Fibroblast of peridontal ligament (primary cell): ENCODE results near the gene GSTP1.

Source experiments
- DNase-seq: peaks from one replicate; pipeline ENCODE4 v3.0.0-alpha.2; 2010; ENCODE audit errors: extremely low read depth

The GSTP1 gene

DNA sequence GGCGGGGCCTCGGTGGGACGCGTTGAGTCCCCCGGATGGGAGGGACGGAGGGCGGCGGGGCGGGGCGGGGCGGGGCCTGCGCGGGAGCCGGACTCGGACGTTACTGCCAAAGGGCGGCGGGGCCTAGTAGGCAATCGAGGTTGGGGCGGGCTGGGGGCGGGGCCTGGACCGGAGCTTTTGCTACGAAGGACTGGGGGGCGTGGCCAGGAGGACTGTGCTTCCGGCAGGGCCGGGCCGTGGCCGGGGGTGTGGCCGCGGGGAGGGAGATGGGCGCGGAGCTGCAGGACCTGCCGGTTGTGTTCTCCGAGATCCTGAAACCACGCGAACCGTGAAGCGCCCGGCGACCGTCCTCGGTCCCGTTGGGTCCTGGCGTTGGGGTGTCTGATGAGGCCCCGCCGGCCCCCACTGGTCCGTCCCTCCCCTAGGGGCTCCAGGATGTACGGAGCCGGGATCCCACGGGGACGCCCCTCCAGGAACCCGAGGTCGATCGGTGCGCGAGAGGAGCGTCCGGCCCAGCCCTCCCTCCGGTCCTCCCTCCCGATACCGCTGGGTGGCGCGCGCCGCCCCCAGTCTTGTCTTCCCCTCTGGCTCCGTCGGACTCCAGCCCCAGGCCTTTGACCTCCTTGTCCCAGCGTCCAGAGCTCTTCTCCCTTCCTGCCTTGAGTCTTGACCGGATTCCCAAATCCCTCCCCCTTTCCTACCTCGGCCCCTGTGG, 46.8 kb downstream of the GSTP1 start:
- DNase-seq = peak; percentile 92

GRCh38 chr11:67630943-67631331, 47.3 kb downstream of the GSTP1 start:
- no peak for DNase-seq

GRCh38 chr11:67631411-67631810, 47.8 kb downstream of the GSTP1 start:
- DNase-seq = no peak

- no peak for DNase-seq
Observed at GRCh38 chr11:67631853-67632174, 48.2 kb downstream of the GSTP1 start.

- no peak for DNase-seq
Observed at GRCh38 chr11:67632175-67632981, 48.8 kb downstream of the GSTP1 start.

GRCh38 chr11:67632982-67633755, 49.6 kb downstream of the GSTP1 start:
- DNase-seq = no peak

DNA sequence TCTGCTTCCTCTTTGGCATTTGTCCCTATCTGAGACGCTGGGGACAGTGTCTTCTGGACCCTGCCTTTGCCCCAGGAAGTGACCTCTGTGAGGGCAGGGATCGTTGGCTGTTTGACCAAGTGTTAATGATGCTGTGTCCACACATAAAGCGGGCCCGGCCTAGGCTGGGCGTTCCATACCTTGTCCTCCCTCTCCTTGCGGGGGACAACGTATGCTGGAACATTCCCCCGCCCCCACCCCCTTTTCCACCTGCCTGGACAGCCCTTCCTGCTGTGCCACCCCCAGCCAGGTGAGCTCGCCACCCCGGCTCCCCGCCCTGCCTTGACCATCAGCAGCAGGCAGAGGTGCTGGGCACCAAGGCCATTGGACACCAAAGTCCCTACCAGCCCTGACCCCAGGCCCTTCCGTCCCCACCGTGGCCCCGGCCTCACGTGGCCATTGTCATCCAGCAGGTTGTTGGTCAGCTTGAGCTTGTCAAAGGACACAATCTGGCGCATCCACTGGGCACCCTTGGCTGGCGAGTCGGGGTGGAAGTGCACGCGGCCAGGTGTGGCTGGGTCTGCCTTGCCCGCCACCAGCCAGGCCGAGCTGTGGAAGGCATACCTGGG, 50.2 kb downstream of the GSTP1 start:
- no peak for DNase-seq

GRCh38 chr11:67634366-67635230, 51.0 kb downstream of the GSTP1 start:
- no peak for DNase-seq

- no peak for DNase-seq
Observed at GRCh38 chr11:67635231-67635521, 51.6 kb downstream of the GSTP1 start.
